Measurements from ENCODE around the gene NAA80.
A peak's percentile ranks its signal among the peaks of the same experiment; 100 is the strongest.
"Not testable (repeated sequence)": the region's sequence is repeated elsewhere in the genome, so short reads cannot be mapped to it uniquely, and the experiment has no call there.

Gene NAA80

GRCh38 chr3:50290161-50290641 is 9.0 kb downstream of the NAA80 start:
- DNase-seq (ENCODE audit: low spot score), result no peak

GRCh38 chr3:50289130-50289529 is 10.1 kb downstream of the NAA80 start:
- no peak for DNase-seq (ENCODE audit: low spot score)

GRCh38 chr3:50288387-50289007 is 10.7 kb downstream of the NAA80 start:
- no peak for DNase-seq (ENCODE audit: low spot score)

- DNase-seq (ENCODE audit: low spot score), result no peak
Observed at GRCh38 chr3:50287262-50287661, 11.9 kb downstream of the NAA80 start.

- DNase-seq (ENCODE audit: low spot score), result no peak
Observed at GRCh38 chr3:50286322-50287227, 12.6 kb downstream of the NAA80 start.

- DNase-seq (ENCODE audit: low spot score), result not testable (repeated sequence)
Observed at GRCh38 chr3:50284121-50284520, 15.1 kb downstream of the NAA80 start.

GRCh38 chr3:50279255-50280016 is 19.8 kb downstream of the NAA80 start:
- no peak for DNase-seq (ENCODE audit: low spot score)

- no peak for DNase-seq (ENCODE audit: low spot score)
Observed at GRCh38 chr3:50278880-50279224, 20.4 kb downstream of the NAA80 start, which contains the start of gene LSMEM2. LSMEM2 (plus strand) TSS chr3:50279087; CDS start chr3:50279114, 27 bp downstream.

- DNase-seq (ENCODE audit: low spot score), result no peak
Observed at GRCh38 chr3:50278123-50278879, 20.9 kb downstream of the NAA80 start.

- DNase-seq (ENCODE audit: low spot score), result no peak
Observed at GRCh38 chr3:50276762-50277101, 22.5 kb downstream of the NAA80 start.

- no peak for DNase-seq (ENCODE audit: low spot score)
Observed at GRCh38 chr3:50275996-50276761, 23.0 kb downstream of the NAA80 start.

- DNase-seq (ENCODE audit: low spot score), result no peak
Observed at GRCh38 chr3:50275141-50275995, 23.8 kb downstream of the NAA80 start.

GRCh38 chr3:50274371-50275104 is 24.7 kb downstream of the NAA80 start:
- peak; percentile 68 for DNase-seq (ENCODE audit: low spot score)

- DNase-seq (ENCODE audit: low spot score), result no peak
Observed at GRCh38 chr3:50273689-50274065, 25.5 kb downstream of the NAA80 start.

GRCh38 chr3:50272911-50273688 is 26.1 kb downstream of the NAA80 start:
- peak; percentile 83 for DNase-seq (ENCODE audit: low spot score)

- not testable (repeated sequence) for DNase-seq (ENCODE audit: low spot score)
Observed at GRCh38 chr3:50272538-50272910, 26.7 kb downstream of the NAA80 start.

GRCh38 chr3:50271314-50271936 is 27.8 kb downstream of the NAA80 start:
- DNase-seq (ENCODE audit: low spot score), result no peak

Measured in cerebellar cortex (tissue), 1 donor.